ENCODE data around the gene DPH6. TPM values are rescaled to one million over a fixed set of nuclear protein-coding genes. Genes with fewer than 3 reads are reported as not detected.

DPH6 gene
- total RNA-seq, 1 experiment from 2014 or later: 20.3 TPM

GRCh38 chr15:35546511-35547381 lies 781 bp upstream of the DPH6 start:
- Mint-ChIP-seq H3K27ac (ENCODE audit: low read depth, unreplicated experiment) (peak overlapping the region; percentile 98), H3K27me3 (ENCODE audit: insufficient read depth, unreplicated experiment) (no peaks in the 10 kb centered on the region), H3K9me3 (ENCODE audit: unreplicated experiment) (no peaks in the 10 kb centered on the region), H3K4me1 (ENCODE audit: insufficient read depth, unreplicated experiment) (peaks cover 17% of the 10 kb centered on the region), H3K4me3 (ENCODE audit: unreplicated experiment) (peak overlapping the region; percentile 88), H3K36me3 (ENCODE audit: insufficient read depth, unreplicated experiment) (peaks cover 12% of the 10 kb centered on the region)
- BruUV-seq (replicated peaks): TSS peak; percentile 60
- intact Hi-C loops (cut with micrococcal nuclease): loop anchor here (5.0 kb wide), 1 partner anchor 206 kb away; no protein-coding TSS in a partner anchor
- ChIA-PET CTCF (interaction anchor here (0.8 to 1.3 kb wide), 2 partner anchors 45 to 75 kb away, joined by 4 read pairs; no protein-coding TSS in a partner anchor), POLR2A (interaction anchor here (0.6 to 1.9 kb wide), 15 partner anchors 11 to 1555 kb away, joined by 3 to 9 read pairs (median 3); no protein-coding TSS in a partner anchor)
- DNase-seq (ENCODE audit: unreplicated experiment): no peak
- no peak for TF ChIP-seq CTCF (IDR thresholded peaks at IDR 0.05; ENCODE audit: unreplicated experiment)

- no TSS peak for BruUV-seq (replicated peaks)
- H3K4me3 Mint-ChIP-seq (ENCODE audit: unreplicated experiment): peak overlapping the region; percentile 88
- H3K27me3 Mint-ChIP-seq (ENCODE audit: insufficient read depth, unreplicated experiment): no peaks in the 10 kb centered on the region
- ChIA-PET CTCF (interaction anchor here (1.1 kb wide), 1 partner anchor 10 kb away, joined by 3 read pairs; no protein-coding TSS in a partner anchor), POLR2A (interaction anchor here (0.6 to 1.9 kb wide), 7 partner anchors 10 to 1556 kb away, joined by 3 to 9 read pairs (median 3); no protein-coding TSS in a partner anchor)
- peaks cover 12% of the 10 kb centered on the region for H3K36me3 Mint-ChIP-seq (ENCODE audit: insufficient read depth, unreplicated experiment)
- no peak for TF ChIP-seq CTCF (IDR thresholded peaks at IDR 0.05; ENCODE audit: unreplicated experiment)
- intact Hi-C loops (cut with micrococcal nuclease): loop anchor here (5.0 kb wide), 1 partner anchor 207 kb away; no protein-coding TSS in a partner anchor
- DNase-seq (ENCODE audit: unreplicated experiment): peak; percentile 58
- peak overlapping the region; percentile 98 for H3K27ac Mint-ChIP-seq (ENCODE audit: low read depth, unreplicated experiment)
- H3K9me3 Mint-ChIP-seq (ENCODE audit: unreplicated experiment): no peaks in the 10 kb centered on the region
- H3K4me1 Mint-ChIP-seq (ENCODE audit: insufficient read depth, unreplicated experiment): peaks cover 24% of the 10 kb centered on the region
Observed at GRCh38 chr15:35545316-35545823, 595 bp downstream of the DPH6 start.

- no peak for TF ChIP-seq CTCF (IDR thresholded peaks at IDR 0.05; ENCODE audit: unreplicated experiment)
- ChIA-PET POLR2A (interaction anchor here (0.8 kb wide), 1 partner anchor 85 kb away, joined by 4 read pairs; no protein-coding TSS in a partner anchor), CTCF (interaction anchor here (0.6 to 1.2 kb wide), 2 partner anchors 36 to 127 kb away, joined by 3 read pairs; no protein-coding TSS in a partner anchor)
- Mint-ChIP-seq H3K27me3 (ENCODE audit: insufficient read depth, unreplicated experiment) (no peaks in the 10 kb centered on the region), H3K4me3 (ENCODE audit: unreplicated experiment) (no peak overlapping the region), H3K27ac (ENCODE audit: low read depth, unreplicated experiment) (peak overlapping the region; percentile 47), H3K4me1 (ENCODE audit: insufficient read depth, unreplicated experiment) (peaks cover 13% of the 10 kb centered on the region), H3K36me3 (ENCODE audit: insufficient read depth, unreplicated experiment) (peaks cover 18% of the 10 kb centered on the region), H3K9me3 (ENCODE audit: unreplicated experiment) (no peaks in the 10 kb centered on the region)
- no TSS peak for BruUV-seq (replicated peaks)
- intact Hi-C loops (cut with micrococcal nuclease): loop anchor here (5.0 kb wide), 1 partner anchor 156 kb away; no protein-coding TSS in a partner anchor
- peak; percentile 4 for DNase-seq (ENCODE audit: unreplicated experiment)
Observed at GRCh38 chr15:35540885-35541284, 5.1 kb downstream of the DPH6 start.

- POLR2A ChIA-PET: no interaction called here
- Mint-ChIP-seq H3K9me3 (ENCODE audit: unreplicated experiment) (no peaks in the 10 kb centered on the region), H3K27me3 (ENCODE audit: insufficient read depth, unreplicated experiment) (no peaks in the 10 kb centered on the region), H3K4me1 (ENCODE audit: insufficient read depth, unreplicated experiment) (peaks cover 13% of the 10 kb centered on the region), H3K36me3 (ENCODE audit: insufficient read depth, unreplicated experiment) (peaks cover 12% of the 10 kb centered on the region), H3K4me3 (ENCODE audit: unreplicated experiment) (no peak overlapping the region), H3K27ac (ENCODE audit: low read depth, unreplicated experiment) (no peak overlapping the region)
- intact Hi-C loops (cut with micrococcal nuclease): loop anchor here (5.0 kb wide), 1 partner anchor 157 kb away; no protein-coding TSS in a partner anchor
- no peak for DNase-seq (ENCODE audit: unreplicated experiment)
- no TSS peak for BruUV-seq (replicated peaks)
- no peak for TF ChIP-seq CTCF (IDR thresholded peaks at IDR 0.05; ENCODE audit: unreplicated experiment)
- CTCF ChIA-PET: interaction anchor here (0.5 to 0.9 kb wide), 3 partner anchors 170 to 319 kb away, joined by 3 to 6 read pairs (median 3); no protein-coding TSS in a partner anchor
Observed at GRCh38 chr15:35540021-35540420, 5.9 kb downstream of the DPH6 start.

Measured in MCF 10A (cell line).